RWPE2 (cell line): ENCODE results near the gene OAF.

Source experiments
- ATAC-seq: fragments of 200-7000 bp; cut with Tn5 transposase; 3 replicates; pipeline ENCODE4 v1.9.1; 2021; ENCODE audit warnings: low read depth
- DNase-seq: peaks from one replicate; pipeline ENCODE4 v3.0.0-alpha.2; 2020; ENCODE audit warnings: low spot score
- H3K27ac ChIP-seq: fragments of 450-650 bp; 2 replicates; pipeline ENCODE4 v1.5.1; 2017; ENCODE audit warnings: mild to moderate bottlenecking; ENCODE audit not compliant: poor library complexity, severe bottlenecking
- H3K27me3 ChIP-seq: fragments of 250-450 bp; sonication (Bioruptor Pico); 2 replicates; pipeline ENCODE4 v1.5.1; 2021; ENCODE audit warnings: mild to moderate bottlenecking, moderate library complexity; ENCODE audit not compliant: insufficient read depth, poor library complexity, severe bottlenecking
- H3K36me3 ChIP-seq: fragments of 250-450 bp; sonication (Bioruptor Pico); 2 replicates; pipeline ENCODE4 v1.5.1; 2020; ENCODE audit warnings: low read depth, mild to moderate bottlenecking, moderate library complexity
- H3K4me1 ChIP-seq: fragments of 250-450 bp; sonication (Bioruptor Pico); 2 replicates; pipeline ENCODE4 v1.5.1; 2021; ENCODE audit warnings: mild to moderate bottlenecking, moderate library complexity; ENCODE audit not compliant: insufficient read depth, poor library complexity, severe bottlenecking
- H3K4me3 ChIP-seq: fragments of 250-450 bp; sonication (Bioruptor Pico); 2 replicates; pipeline ENCODE4 v1.5.1; 2021; ENCODE audit warnings: mild to moderate bottlenecking, moderate library complexity; ENCODE audit not compliant: severe bottlenecking
- H3K9me3 ChIP-seq: fragments of 250-450 bp; sonication (Bioruptor Pico); 2 replicates; pipeline ENCODE4 v1.5.1; 2021; ENCODE audit warnings: mild to moderate bottlenecking, moderate library complexity; ENCODE audit not compliant: severe bottlenecking
- TF ChIP-seq, protein P1 (sequence below): fragments of 450-650 bp; IDR thresholded peaks from one replicate; pipeline ENCODE4 v1.5.1; 2017; ENCODE audit warnings: mild to moderate bottlenecking, moderate library complexity; ENCODE audit not compliant: poor library complexity, severe bottlenecking

OAF gene

DNA sequence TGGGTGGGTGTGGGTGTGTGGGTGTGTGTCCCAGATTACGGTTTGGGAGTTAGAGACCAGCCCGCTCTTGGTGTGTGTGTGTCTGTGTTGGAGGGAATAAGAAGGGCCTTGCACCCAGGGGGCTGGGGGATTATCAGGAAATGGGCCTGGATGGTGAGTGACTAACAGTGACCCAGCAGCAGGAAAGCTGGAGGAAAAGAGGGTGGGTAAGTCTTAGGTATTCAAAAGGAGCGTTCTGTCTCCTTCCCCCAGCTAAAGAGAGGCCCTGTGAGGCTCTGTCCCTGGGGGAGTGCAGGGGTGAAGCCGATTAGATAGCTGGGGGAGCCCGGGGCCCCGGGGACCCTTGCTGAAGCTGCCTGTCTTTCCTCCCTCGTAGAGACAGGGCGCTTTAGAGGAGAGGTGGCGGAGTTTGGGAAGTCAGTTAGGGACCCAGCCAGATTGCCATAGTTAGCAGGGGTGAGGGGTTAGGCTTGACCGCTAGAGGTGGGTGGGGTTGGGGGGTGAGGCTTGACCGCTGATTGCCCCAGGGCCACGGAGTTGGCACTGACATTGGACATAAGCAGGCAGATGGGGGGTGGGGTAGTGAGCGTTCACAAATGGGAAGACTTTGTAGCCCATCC, 1.5 kb downstream of the OAF start:
- ATAC-seq (no peak; the same call in 2 of the 3 replicates), DNase-seq (no peak)
- TF ChIP-seq, protein P1, sequence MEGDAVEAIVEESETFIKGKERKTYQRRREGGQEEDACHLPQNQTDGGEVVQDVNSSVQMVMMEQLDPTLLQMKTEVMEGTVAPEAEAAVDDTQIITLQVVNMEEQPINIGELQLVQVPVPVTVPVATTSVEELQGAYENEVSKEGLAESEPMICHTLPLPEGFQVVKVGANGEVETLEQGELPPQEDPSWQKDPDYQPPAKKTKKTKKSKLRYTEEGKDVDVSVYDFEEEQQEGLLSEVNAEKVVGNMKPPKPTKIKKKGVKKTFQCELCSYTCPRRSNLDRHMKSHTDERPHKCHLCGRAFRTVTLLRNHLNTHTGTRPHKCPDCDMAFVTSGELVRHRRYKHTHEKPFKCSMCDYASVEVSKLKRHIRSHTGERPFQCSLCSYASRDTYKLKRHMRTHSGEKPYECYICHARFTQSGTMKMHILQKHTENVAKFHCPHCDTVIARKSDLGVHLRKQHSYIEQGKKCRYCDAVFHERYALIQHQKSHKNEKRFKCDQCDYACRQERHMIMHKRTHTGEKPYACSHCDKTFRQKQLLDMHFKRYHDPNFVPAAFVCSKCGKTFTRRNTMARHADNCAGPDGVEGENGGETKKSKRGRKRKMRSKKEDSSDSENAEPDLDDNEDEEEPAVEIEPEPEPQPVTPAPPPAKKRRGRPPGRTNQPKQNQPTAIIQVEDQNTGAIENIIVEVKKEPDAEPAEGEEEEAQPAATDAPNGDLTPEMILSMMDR: no peak
- Histone ChIP-seq H3K36me3 (no peaks in the 10 kb centered on the region), H3K27ac (no peak overlapping the region), H3K4me1 (peaks cover 19% of the 10 kb centered on the region), H3K9me3 (no peaks in the 10 kb centered on the region), H3K4me3 (no peak overlapping the region), H3K27me3 (no peaks in the 10 kb centered on the region)

DNA sequence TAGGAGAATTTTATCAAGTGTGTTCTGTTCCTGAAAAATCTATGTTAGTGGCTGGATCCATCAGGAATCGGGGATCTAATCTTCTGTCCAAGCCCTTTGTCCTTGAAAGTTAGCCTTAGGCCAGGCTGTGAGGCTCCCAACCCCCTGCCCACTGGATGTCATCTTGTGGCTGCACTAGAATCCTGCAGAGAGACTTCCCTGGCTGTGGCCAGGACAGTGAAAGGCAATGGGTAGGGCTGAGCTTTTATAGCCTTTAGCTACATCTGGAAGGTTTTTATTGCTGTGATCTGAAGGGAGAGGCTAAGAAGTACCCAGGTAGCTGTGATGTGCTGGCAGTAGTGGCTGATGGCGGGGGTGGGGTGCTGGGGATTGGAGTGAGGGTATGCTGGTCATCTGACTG, 2.1 kb downstream of the OAF start:
- Histone ChIP-seq H3K27me3 (no peaks in the 10 kb centered on the region), H3K4me1 (peaks cover 19% of the 10 kb centered on the region), H3K4me3 (no peak overlapping the region), H3K27ac (no peak overlapping the region), H3K36me3 (no peaks in the 10 kb centered on the region), H3K9me3 (no peaks in the 10 kb centered on the region)
- TF ChIP-seq, protein P1: no peak
- DNase-seq: no peak
- ATAC-seq: no peak

DNA sequence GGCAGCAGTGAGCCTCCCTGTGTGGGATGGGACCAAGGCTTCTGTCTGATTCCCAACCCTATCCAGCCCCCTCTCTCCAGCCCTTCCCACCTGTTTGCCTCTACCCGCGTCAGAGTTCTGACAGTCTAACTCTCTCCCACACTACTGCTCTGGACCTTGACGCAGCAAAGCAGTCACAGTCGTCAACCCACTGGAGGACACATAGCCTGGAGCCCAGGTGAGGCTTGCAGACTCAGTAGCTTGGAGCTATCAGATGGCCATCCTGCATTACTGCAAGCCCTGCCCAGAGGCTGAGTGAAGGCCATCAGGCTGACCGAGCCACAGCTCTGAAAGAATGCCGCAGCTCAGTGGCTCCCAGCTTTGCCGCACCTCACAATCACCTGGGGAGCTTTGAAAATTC, 3.7 kb downstream of the OAF start:
- no peak overlapping the region for H3K4me3 ChIP-seq
- no peaks in the 10 kb centered on the region for H3K9me3 ChIP-seq
- H3K36me3 ChIP-seq: no peaks in the 10 kb centered on the region
- ATAC-seq (no peak), DNase-seq (no peak)
- no peaks in the 10 kb centered on the region for H3K27me3 ChIP-seq
- TF ChIP-seq, protein P1: no peak
- H3K4me1 ChIP-seq: peaks cover 8% of the 10 kb centered on the region
- no peak overlapping the region for H3K27ac ChIP-seq

DNA sequence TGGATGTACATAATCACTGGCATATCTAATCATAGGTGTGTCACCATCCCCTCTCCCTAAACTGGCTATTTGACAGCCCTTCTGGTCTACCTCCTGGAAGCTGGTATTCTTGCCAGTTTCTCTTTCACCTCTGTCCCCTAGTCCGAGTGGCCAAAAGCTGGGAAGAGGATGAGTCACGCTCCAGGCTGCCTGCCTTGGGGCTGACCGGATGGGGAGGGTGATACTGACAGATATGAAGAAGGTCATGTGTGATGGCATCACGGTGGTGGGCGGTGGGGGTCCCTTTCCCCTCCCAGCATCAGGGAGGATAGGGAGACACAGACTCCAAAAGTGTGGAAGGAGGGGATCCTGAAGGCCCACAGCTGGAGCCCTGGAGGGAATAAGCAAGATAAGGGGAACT, 4.8 kb downstream of the OAF start:
- H3K4me1 ChIP-seq: no peaks in the 10 kb centered on the region
- ATAC-seq (no peak), DNase-seq (no peak)
- H3K36me3 ChIP-seq: no peaks in the 10 kb centered on the region
- no peaks in the 10 kb centered on the region for H3K27me3 ChIP-seq
- H3K27ac ChIP-seq: no peak overlapping the region
- H3K9me3 ChIP-seq: no peaks in the 10 kb centered on the region
- no peak overlapping the region for H3K4me3 ChIP-seq
- TF ChIP-seq, protein P1: no peak

DNA sequence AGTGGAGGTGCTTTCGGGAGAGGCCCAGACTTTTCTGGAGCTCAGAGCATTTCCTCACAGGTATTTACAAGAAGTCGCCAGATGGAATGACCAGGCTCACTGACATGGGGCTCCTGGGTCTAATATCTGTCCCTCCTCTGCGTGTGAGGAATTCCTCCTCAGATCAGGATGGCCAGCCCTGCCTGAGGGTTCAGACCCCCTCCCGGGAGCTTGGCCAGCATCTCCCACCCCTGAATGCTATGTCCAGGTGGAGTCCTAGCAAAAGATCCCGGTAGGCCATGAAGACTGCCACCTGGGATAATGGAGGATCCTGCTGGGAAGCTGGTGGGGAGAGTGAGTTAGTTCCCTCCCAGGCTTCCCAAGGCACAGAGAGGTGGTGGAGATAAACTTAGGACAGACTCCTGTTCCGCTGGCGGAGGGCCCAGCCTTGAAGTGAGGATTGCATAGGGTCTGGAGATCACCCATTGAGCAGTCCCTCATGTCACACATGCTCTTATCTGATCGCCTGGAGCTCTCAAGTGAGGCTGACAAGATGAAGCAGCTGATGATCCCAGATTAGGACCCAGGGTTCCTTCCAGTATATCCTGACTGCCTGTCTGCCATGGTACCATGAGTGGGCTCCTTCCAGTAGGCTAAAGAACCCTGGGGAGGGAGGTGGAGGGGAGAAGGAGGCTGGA, 5.7 kb downstream of the OAF start:
- Histone ChIP-seq H3K4me1 (no peaks in the 10 kb centered on the region), H3K36me3 (no peaks in the 10 kb centered on the region), H3K4me3 (no peak overlapping the region), H3K27ac (no peak overlapping the region), H3K9me3 (no peaks in the 10 kb centered on the region), H3K27me3 (no peaks in the 10 kb centered on the region)
- ATAC-seq (no peak), DNase-seq (no peak)
- TF ChIP-seq, protein P1: no peak
